ENCODE data around the gene KCNF1.

Gene KCNF1

GRCh38 chr2:10891848-10892247 lies 19.9 kb upstream of the KCNF1 start:
- H3K36me3 ChIP-seq (ENCODE audit: control insufficient read depth, insufficient read depth, low read length): no peaks in the 10 kb centered on the region
- H3K4me3 ChIP-seq (ENCODE audit: low read depth, low read length): no peak overlapping the region
- no peaks in the 10 kb centered on the region for H3K4me1 ChIP-seq (ENCODE audit: control insufficient read depth, insufficient read depth, low read length)
- H3K9ac ChIP-seq (ENCODE audit: low read length): no peak overlapping the region
- no peaks in the 10 kb centered on the region; the same call in 1 of the 2 replicates for H3K27me3 ChIP-seq (ENCODE audit: control insufficient read depth, insufficient read depth, low read length)
- no peak overlapping the region for H3K27ac ChIP-seq (ENCODE audit: low read depth, low read length)
- H3K9me3 ChIP-seq (ENCODE audit: control insufficient read depth, insufficient read depth, low read depth, low read length): no peaks in the 10 kb centered on the region

DNA sequence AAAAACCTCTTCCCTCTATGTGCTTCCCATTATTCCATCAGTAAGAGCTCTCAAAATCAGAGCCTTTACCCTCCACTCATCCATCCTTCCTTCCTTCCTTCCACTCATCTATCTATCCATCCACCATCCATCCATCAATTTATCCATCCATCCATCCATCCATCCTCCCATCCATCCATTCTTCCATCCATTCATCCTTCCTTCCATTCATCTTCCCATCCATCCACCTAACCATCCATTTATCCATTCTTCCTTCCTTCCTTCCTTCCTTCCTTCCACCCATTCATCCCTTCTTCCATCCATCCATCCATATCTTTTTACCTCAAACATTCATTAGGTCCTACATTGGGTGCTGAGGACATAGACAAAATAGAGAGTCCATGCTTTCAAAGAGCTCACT lies 19.4 kb upstream of the KCNF1 start:
- H3K4me3 ChIP-seq (ENCODE audit: low read depth, low read length): no peak overlapping the region
- no peak overlapping the region for H3K27ac ChIP-seq (ENCODE audit: low read depth, low read length)
- H3K27me3 ChIP-seq (ENCODE audit: control insufficient read depth, insufficient read depth, low read length): no peaks in the 10 kb centered on the region; the same call in 1 of the 2 replicates
- no peak overlapping the region for H3K9ac ChIP-seq (ENCODE audit: low read length)
- no peaks in the 10 kb centered on the region for H3K9me3 ChIP-seq (ENCODE audit: control insufficient read depth, insufficient read depth, low read depth, low read length)
- no peaks in the 10 kb centered on the region for H3K4me1 ChIP-seq (ENCODE audit: control insufficient read depth, insufficient read depth, low read length)
- H3K36me3 ChIP-seq (ENCODE audit: control insufficient read depth, insufficient read depth, low read length): no peaks in the 10 kb centered on the region

DNA sequence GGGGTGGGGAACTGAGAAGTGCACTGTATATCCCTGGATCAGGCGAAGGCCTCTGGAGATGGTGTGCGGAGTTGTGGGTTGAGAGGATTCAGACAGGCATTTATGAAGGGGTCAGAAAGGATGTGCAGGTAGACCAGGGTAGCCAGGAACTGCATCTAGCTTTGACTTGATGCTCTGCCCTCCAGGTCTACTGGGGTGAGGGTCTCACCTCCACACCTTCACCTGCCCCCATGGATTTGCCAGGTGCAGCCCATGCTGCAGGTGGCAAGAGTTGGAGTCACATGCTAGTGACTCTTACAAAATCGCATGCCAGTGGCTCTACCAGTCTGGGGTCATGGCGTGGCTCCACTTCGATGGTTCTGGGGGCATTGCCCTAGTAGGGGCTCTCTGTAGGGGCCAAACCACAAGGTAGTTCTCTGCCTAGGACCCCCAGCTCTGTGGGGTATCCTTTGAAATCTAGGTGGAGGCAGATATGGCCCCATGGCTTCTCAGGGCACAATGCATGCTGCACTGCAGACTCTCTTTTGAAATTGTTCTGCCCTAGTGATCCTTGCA lies 18.9 kb upstream of the KCNF1 start:
- no peaks in the 10 kb centered on the region; the same call in 1 of the 2 replicates for H3K27me3 ChIP-seq (ENCODE audit: control insufficient read depth, insufficient read depth, low read length)
- no peaks in the 10 kb centered on the region for H3K9me3 ChIP-seq (ENCODE audit: control insufficient read depth, insufficient read depth, low read depth, low read length)
- H3K9ac ChIP-seq (ENCODE audit: low read length): no peak overlapping the region
- H3K27ac ChIP-seq (ENCODE audit: low read depth, low read length): no peak overlapping the region
- no peaks in the 10 kb centered on the region for H3K4me1 ChIP-seq (ENCODE audit: control insufficient read depth, insufficient read depth, low read length)
- H3K36me3 ChIP-seq (ENCODE audit: control insufficient read depth, insufficient read depth, low read length): no peaks in the 10 kb centered on the region
- no peak overlapping the region for H3K4me3 ChIP-seq (ENCODE audit: low read depth, low read length)

DNA sequence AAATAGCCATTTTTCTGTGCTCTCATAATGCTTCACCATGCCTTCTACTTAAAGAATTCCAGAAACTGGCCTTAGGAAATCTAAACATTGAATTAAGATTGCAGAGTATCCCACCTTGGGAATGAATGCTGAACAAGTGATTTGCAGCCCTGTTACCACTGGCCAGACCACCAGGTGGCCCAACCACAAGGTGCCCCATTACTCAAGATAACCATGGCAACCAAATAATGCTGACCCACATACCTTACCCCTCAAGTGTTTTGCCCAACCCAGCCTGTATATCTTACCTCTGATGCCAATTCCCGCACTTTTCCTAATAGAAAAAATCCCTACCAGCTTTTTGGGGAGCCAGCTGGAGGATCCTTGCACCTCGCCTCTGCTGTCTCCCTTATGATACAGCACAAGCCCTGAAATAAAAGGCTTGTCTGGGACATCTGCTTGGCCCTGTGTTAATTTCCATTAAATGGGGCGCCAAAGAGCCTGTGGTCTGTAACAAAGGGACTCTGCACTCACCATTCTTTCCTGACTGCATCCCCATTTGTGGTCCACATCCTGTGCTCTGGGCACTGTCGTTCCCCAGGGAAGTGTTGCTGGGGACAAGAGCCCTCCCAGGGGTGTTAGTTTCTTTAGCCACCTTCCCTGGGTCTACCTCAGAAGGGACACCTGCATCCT lies 17.3 kb upstream of the KCNF1 start:
- Histone ChIP-seq H3K9ac (ENCODE audit: low read length) (no peak overlapping the region), H3K9me3 (ENCODE audit: control insufficient read depth, insufficient read depth, low read depth, low read length) (no peaks in the 10 kb centered on the region), H3K4me3 (ENCODE audit: low read depth, low read length) (no peak overlapping the region), H3K4me1 (ENCODE audit: control insufficient read depth, insufficient read depth, low read length) (no peaks in the 10 kb centered on the region), H3K36me3 (ENCODE audit: control insufficient read depth, insufficient read depth, low read length) (no peaks in the 10 kb centered on the region), H3K27ac (ENCODE audit: low read depth, low read length) (no peak overlapping the region), H3K27me3 (ENCODE audit: control insufficient read depth, insufficient read depth, low read length) (no peaks in the 10 kb centered on the region; the same call in 1 of the 2 replicates)

DNA sequence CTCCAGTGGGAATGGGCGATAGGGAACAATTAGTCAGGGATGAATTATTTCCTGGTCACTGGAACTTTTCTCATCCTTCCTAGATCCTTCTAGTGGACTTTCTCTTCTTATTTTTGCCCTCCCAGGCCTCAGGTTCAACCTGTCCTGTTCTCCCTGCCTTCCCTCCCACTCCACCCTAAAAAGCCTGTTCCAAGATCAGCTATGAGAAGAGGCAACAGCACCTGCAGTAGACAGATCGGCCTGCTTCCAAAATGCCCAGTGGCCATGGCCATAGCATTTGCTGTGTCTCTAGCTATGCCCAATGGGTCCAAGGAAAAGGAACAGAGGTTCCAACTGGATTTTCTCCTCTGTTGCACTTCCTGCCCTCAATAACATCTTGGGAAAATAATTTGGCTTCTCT lies 16.5 kb upstream of the KCNF1 start:
- Histone ChIP-seq H3K27ac (ENCODE audit: low read depth, low read length) (no peak overlapping the region), H3K4me1 (ENCODE audit: control insufficient read depth, insufficient read depth, low read length) (no peaks in the 10 kb centered on the region), H3K27me3 (ENCODE audit: control insufficient read depth, insufficient read depth, low read length) (no peaks in the 10 kb centered on the region; the same call in 1 of the 2 replicates), H3K9ac (ENCODE audit: low read length) (no peak overlapping the region), H3K36me3 (ENCODE audit: control insufficient read depth, insufficient read depth, low read length) (no peaks in the 10 kb centered on the region), H3K9me3 (ENCODE audit: control insufficient read depth, insufficient read depth, low read depth, low read length) (no peaks in the 10 kb centered on the region), H3K4me3 (ENCODE audit: low read depth, low read length) (no peak overlapping the region)

DNA sequence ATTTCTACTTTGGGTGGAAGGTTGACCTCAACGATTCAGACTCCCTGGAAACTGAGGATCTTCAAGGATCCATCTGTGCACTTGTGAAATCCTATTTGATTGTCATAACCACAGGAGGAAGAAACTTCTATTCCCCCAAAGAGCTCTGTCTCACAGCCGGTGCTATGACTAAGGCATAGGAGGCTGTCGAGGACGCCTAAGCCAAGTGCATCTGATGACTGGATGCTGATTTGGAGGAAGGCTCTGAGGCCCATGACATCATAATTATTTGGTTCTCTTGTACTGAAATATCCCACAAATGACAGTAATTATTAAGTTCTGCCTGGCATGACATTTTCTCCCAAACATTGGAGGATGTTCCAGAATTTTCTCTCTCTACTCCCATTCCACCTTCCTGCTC lies 13.8 kb upstream of the KCNF1 start:
- Histone ChIP-seq H3K9me3 (ENCODE audit: control insufficient read depth, insufficient read depth, low read depth, low read length) (no peaks in the 10 kb centered on the region), H3K27ac (ENCODE audit: low read depth, low read length) (no peak overlapping the region), H3K9ac (ENCODE audit: low read length) (no peak overlapping the region), H3K4me3 (ENCODE audit: low read depth, low read length) (no peak overlapping the region), H3K36me3 (ENCODE audit: control insufficient read depth, insufficient read depth, low read length) (no peaks in the 10 kb centered on the region), H3K27me3 (ENCODE audit: control insufficient read depth, insufficient read depth, low read length) (no peaks in the 10 kb centered on the region; the same call in 1 of the 2 replicates), H3K4me1 (ENCODE audit: control insufficient read depth, insufficient read depth, low read length) (0 out of 2 replicates have a peak, but pooled peaks cover 2% of the 10 kb centered on the region)

DNA sequence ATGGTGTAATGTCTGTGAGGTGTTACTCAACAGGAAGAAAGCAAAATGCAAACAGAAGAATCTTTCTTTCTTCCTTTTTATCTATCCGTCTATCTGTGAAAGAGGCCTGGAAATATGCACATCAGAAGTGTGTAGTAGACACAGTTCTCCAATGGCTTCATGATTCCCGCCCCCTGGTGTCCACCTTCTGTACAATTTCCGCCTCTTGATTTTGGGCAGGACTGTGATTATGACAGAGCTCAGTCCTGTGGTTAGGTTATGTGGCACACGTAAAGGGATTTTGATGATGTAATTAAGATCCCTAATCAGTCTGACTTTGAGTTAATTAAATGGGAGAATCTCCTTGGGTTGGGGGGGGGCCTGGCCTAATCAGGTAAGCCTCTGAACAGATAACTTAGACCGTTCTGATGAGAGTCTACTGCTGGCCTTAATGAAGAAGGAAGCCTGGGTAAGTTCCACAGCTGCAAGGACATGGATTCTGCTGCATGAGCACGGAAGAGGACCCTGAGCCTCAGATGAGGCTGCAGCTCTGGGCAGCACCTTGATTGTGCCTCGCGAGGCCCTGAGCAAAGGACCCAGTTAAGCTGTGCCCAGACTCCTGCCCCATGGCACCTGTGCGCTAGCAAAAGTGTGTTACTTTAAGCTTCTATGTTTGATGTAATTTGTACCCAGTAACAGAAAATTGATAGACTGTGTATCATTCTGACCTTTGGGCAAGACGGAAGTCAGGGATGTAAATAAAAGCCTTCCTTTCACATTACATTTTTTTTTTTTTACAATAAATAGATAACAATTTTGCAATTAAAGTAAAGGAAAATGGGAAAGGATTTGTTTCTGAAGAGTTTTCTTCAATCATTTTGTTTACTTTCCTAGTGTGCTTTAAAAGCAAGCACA lies 11.3 kb upstream of the KCNF1 start:
- H3K9me3 ChIP-seq (ENCODE audit: control insufficient read depth, insufficient read depth, low read depth, low read length): peaks cover 8% of the 10 kb centered on the region
- H3K27ac ChIP-seq (ENCODE audit: low read depth, low read length): no peak overlapping the region
- H3K36me3 ChIP-seq (ENCODE audit: control insufficient read depth, insufficient read depth, low read length): no peaks in the 10 kb centered on the region
- H3K27me3 ChIP-seq (ENCODE audit: control insufficient read depth, insufficient read depth, low read length): no peaks in the 10 kb centered on the region
- no peak overlapping the region for H3K4me3 ChIP-seq (ENCODE audit: low read depth, low read length)
- H3K4me1 ChIP-seq (ENCODE audit: control insufficient read depth, insufficient read depth, low read length): 0 out of 2 replicates have a peak, but pooled peaks cover 2% of the 10 kb centered on the region
- H3K9ac ChIP-seq (ENCODE audit: low read length): no peak overlapping the region

DNA sequence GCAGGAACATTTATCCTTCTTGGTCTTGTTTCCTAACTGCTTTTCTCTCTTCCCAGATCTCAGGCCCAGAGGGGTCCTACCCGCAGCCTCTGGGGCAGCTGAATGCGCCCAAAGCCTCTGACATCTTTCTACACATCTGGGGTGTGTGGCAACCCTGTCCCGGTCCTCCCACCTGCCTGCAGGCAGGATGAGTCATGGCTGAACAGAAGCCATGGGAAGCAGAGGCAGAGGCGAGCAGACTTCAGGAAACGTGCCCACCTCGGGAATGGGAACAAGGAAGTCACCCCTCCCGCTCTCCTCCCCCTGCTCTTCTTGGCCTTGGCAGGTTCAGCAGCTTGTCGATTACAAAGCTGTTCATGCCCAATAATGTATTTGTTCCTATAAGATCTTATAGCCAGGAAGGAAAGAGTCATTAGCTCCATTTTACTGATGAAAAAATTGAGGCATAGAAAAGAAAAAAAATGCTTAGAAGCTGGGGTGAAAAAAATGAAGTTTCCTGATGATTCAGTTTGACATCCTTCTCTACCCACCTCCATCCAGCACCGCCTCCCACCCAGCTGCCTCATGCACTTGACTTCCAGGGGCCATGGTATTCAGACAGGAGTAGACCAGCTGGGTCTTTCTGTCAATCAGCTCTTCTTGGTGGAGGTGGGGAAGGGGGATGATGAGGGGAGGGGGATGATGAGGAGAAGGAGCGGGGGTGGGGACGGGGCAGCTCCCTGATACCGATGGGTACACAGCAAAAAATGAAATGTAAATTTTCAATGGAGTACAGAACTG lies 10.4 kb upstream of the KCNF1 start:
- no peak overlapping the region for H3K4me3 ChIP-seq (ENCODE audit: low read depth, low read length)
- H3K27ac ChIP-seq (ENCODE audit: low read depth, low read length): no peak overlapping the region
- no peaks in the 10 kb centered on the region for H3K27me3 ChIP-seq (ENCODE audit: control insufficient read depth, insufficient read depth, low read length)
- H3K36me3 ChIP-seq (ENCODE audit: control insufficient read depth, insufficient read depth, low read length): no peaks in the 10 kb centered on the region
- H3K9me3 ChIP-seq (ENCODE audit: control insufficient read depth, insufficient read depth, low read depth, low read length): peaks cover 11% of the 10 kb centered on the region
- H3K9ac ChIP-seq (ENCODE audit: low read length): no peak overlapping the region
- H3K4me1 ChIP-seq (ENCODE audit: control insufficient read depth, insufficient read depth, low read length): 0 out of 2 replicates have a peak, but pooled peaks cover 2% of the 10 kb centered on the region

- 0 out of 2 replicates have a peak, but pooled peaks cover 2% of the 10 kb centered on the region for H3K4me1 ChIP-seq (ENCODE audit: control insufficient read depth, insufficient read depth, low read length)
- H3K4me3 ChIP-seq (ENCODE audit: low read depth, low read length): no peak overlapping the region
- no peak overlapping the region for H3K27ac ChIP-seq (ENCODE audit: low read depth, low read length)
- peaks cover 11% of the 10 kb centered on the region for H3K9me3 ChIP-seq (ENCODE audit: control insufficient read depth, insufficient read depth, low read depth, low read length)
- no peaks in the 10 kb centered on the region for H3K27me3 ChIP-seq (ENCODE audit: control insufficient read depth, insufficient read depth, low read length)
- no peak overlapping the region for H3K9ac ChIP-seq (ENCODE audit: low read length)
- H3K36me3 ChIP-seq (ENCODE audit: control insufficient read depth, insufficient read depth, low read length): no peaks in the 10 kb centered on the region
Measured at GRCh38 chr2:10903861-10904210, 7.9 kb upstream of the KCNF1 start.

DNA sequence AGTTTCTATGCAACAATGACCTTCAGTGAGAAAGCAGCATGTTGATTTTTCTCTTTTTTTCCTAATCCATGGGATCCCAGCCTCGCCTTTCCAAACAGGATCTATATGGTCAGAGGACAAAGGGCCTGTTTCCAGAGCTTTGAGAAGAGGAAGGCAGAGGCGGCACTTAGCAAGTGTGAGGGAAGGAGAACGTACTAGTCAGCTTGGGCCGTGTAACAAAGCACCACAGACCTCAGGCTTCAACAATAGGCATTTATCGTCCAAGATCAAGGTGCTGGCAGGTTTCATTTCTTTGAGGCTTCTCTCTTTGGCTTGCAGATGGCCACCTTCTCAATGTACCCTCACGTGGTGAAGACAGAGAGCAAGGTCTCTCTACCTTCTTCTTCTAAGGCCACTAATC lies 7.3 kb upstream of the KCNF1 start:
- Histone ChIP-seq H3K27ac (ENCODE audit: low read depth, low read length) (no peak overlapping the region), H3K4me1 (ENCODE audit: control insufficient read depth, insufficient read depth, low read length) (peaks cover 5% of the 10 kb centered on the region; the same call in 1 of the 2 replicates), H3K4me3 (ENCODE audit: low read depth, low read length) (no peak overlapping the region), H3K9me3 (ENCODE audit: control insufficient read depth, insufficient read depth, low read depth, low read length) (peaks cover 11% of the 10 kb centered on the region), H3K27me3 (ENCODE audit: control insufficient read depth, insufficient read depth, low read length) (no peaks in the 10 kb centered on the region), H3K9ac (ENCODE audit: low read length) (no peak overlapping the region), H3K36me3 (ENCODE audit: control insufficient read depth, insufficient read depth, low read length) (no peaks in the 10 kb centered on the region)

All from HUES6 (cell line).